Activated CD4-positive, CD25-positive, alpha-beta regulatory T cell (primary cell): ENCODE results near the gene TBPL2.
"Not testable (repeated sequence)": the region's sequence is repeated elsewhere in the genome, so short reads cannot be mapped to it uniquely, and the experiment has no call there.

ENCODE experiments used
- DNase-seq, 4 experiments: peaks; one replicate each; lab custom pipeline; 2025; lab: John Stamatoyannopoulos, UW

The TBPL2 gene

DNA sequence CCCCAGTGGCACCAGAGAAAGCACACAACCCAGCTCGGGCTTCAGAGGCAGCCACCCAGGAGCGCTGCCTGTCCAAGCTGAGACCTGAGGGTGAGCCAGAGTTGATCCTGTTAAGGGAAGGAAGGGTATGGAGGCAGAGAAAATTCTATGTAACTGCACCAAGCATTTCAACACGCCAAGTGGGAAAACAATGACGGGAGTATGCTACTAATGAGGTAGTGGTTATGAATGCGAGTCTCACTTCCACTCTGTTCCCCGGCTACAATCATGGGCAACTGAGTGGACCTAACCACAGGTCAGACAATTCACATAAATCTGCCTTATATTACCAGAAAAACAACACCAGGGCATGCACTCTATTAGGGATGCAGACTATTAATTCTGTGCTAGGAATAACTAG lies 38.7 kb downstream of the TBPL2 start:
- DNase-seq: no peak

DNA sequence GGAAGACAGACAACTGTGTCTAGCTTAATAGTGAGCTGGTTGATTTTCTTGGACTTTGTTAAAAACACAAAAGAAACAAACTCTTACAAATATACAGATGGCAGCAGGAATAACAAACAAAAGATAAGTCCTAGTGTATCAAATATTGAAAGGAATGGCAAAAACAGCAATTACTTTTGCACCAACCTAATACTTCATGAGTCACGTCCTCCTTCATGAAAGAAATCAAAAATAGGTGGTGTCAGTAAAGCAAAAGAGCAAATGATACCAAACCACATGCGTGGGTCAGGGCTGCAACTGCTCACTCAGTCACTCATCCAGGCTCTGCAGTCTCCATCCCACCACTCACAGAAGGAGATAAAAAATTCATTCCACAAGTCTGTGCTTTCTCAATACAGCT lies 40.6 kb downstream of the TBPL2 start:
- no peak for DNase-seq

DNA sequence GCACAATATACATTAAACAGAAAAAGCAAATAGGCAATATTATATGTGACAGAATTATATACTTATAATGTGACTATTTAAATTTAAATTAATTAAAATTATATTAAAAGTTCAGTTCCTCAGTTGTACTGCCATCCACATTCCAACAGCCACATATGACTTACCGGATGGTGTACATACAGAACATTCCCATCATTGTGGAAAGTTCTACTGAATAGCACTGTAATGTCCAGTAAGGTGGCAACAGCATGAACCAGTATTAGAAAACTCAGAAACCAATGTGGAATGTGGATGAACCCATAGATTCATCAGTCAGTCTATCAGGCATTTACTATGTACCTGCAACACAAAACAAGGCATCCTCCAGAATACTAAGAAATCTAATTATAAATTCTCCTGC lies 41.2 kb downstream of the TBPL2 start:
- no peak for DNase-seq

DNA sequence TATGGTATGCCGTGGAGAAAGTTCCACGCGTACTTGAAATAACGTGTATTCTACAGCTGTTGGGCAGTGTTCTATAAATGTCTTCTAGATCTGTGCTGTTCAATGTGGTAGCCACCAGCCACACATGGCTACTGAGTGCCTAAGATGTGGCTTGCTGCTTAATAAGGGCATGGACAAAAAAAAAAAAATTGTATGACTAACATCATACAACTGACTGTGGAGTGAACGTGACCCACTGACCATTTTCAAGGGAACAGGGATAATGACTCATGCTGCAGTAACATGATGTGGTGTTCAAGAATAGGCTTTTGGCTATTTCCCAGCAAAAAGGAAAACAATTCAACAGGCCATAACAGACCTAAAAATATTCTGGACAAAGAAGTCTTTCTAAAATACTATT lies 41.7 kb downstream of the TBPL2 start:
- DNase-seq: no peak

DNA sequence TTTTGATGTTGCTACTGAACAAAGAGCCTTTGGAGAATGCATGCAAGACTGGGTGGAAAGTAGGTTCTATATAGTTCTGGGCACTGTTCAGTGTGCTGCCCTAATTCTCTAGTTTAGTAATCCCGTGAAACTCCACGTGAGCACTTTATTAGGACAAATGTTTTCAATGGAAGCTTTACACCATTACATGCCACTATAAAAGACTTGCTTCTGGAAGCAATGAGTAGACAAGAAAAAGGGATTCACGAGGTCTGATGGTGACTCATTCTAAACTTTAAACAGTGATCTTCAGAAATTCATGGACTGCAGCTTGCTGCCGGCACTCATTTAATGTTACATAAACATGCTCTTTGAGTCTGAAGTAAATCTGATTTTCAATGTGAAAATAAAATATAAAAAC lies 51.1 kb downstream of the TBPL2 start:
- DNase-seq: no peak

DNA sequence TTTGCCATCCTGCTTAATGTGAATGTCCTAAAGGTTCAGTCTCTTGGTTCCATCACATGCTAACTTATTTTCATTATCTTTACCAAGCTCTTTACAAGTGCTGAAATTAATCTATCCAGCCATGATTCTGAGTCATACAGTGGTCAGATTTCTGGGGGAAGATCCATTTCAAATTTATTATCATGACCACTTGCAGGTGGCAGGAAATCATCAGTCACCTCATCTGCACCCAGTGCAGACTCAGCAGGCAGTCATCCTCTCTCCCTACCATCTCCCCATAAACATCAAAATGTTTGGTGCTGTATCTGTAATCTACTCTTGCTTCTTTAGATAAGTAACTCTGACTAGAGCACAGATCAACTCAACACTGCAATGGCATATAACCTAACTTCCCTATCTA lies 52.3 kb downstream of the TBPL2 start:
- no peak for DNase-seq

DNA sequence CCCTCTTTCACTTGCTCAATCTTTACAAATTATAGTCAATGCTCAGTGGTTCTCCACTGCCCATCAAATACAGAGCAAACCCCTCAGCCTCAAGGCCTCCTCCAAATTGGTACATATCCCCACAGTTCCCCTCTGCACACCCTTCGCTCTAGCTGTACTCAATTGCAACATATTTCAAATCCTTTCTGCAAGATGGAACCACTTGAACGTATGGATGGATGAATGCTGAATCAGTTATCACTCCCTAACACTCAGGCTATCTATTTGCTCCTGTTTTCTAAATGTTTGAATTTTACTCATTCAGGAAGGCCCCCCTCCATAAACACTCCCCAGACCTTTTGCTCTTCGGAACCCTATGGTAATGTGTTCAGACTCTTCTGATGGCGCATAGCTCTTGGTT lies 53.3 kb downstream of the TBPL2 start:
- no peak for DNase-seq

DNA sequence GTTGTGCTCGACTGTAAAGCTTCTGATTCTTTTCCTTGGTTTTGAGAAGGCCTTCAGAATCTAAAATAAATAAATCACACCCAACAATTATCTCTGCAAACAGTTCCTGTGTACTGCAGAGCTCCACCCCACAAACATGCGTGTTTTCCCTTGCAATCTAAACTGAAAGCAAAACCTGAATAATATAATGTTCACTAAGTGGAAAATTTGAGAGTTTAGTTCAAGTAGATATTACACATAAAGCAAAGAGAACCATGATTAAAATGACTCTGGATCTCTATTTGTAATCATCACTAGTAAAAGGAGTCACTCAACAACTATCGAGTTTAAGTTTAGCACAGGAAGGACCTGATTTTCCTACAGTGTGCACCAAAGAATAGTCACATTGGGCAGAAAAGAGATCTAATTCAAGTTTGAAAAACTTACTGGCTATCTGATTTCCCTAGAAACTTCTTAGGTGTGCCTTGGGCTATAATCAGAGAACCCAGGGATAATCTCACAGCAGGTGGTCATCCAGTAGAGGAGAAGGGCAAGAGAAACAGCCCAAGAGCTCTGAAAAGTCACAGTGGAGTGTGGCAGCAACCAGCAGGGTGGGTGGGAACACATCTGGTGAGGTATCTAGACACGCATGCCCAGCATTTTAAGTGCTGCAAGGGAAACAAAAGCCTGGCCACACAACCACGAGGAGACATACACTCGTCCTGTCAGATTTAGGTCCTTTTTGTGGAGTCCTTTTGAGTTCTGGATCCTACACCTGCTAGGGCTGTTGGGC lies 54.2 kb downstream of the TBPL2 start:
- DNase-seq: no peak

DNA sequence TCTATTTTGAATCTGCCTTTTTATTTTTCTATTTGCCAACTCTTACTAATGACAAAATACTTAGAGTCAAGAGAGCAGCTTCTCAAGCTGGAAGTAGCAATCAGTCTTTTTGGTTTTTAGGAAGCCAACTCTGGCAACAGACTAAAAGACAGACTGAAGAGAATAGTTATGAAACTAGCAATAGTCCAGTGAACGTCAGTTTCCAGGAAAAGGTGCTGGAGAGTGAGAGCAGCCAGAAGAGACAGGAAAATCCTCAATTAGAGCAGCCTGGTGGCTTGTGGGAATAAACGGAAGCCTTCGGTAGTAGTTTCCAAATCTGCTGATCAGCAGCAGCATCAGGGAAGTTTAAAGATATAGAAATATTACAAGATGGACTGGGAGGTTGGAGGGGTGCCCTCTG lies 55.9 kb downstream of the TBPL2 start:
- DNase-seq: no peak

DNA sequence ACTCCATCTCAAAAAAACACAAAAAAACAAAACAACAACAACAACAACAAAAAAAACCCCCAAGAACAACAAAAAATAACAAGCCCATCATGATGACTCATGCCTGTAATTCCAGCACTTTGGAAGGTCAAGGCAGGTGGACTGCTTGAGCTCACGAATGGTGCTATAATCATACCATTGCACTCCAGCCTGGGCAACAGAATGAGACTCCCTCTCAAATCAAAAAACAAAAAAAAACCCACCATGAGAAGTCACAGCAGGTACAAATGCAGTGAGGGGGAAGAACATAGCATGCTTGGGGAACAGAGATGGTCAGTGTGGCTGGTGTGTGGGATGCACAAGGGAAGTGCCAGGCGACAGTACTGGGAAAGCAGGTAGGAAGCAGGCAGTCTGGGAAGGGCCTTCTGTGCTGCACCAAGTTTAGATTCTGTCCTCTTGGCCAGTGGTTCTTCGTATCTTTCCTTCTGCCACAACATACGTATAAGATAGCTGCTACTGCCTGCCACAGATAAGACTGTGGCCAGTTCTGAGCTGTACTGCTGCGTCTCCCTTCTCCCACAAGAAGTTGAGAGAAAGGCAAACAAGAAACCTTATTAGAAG lies 56.8 kb downstream of the TBPL2 start:
- DNase-seq: no peak

DNA sequence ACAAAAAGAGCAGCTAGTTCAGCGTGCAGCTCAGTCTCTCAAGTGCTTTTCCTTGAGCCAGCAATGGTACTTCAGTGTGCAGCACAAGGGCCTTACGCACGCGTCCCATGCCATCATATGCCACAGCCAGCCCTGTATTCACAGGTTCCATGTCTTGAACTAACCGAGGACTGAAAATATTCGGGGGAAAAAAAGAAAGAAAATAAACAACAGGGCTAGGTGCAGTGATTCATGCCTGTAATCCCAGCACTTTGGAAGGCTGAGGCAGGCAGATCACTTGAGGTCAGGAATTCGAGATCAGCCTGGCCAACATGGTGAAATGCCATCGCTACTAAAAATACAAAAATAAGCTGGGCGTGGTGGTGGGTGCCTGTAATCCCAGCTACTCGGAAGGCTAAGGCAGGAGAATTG lies 57.4 kb downstream of the TBPL2 start:
- not testable (repeated sequence) for DNase-seq

DNA sequence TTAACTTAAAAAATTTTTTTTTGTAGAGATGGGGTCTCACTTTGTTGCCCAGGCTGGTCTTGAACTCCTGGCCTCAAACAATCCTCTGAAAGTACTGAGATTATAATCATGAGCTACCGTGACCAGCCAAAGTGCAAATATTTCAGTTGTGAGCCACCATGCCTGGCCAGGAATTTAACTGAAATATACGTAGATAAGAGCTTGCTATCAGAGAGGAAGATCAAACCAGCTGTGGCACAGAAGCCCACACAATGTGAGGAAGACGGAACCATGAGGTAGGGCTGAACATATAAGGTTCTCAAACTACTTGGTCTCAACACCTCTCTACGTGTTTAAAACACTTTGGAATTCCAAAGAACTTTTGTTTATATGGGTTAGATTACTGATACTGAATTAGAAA lies 57.9 kb downstream of the TBPL2 start:
- DNase-seq: no peak

DNA sequence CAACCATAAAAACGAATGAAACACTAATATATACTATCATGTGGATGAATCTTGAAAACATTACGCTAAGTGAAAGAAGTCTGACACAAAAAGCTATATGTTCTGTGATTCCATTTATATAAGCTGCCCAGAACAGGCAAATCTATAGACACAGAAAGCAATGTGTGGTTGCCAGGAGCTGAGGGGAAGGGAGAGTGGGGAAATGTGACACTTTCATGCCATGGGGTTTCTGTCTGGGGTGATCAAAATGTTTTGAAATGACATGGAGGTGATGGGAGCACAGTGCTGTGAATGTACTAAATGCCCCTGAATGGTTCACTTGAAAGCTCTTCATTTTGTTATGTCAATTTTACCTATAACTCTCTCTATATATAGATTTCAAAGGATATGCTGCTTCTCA lies 58.9 kb downstream of the TBPL2 start:
- no peak for DNase-seq

DNA sequence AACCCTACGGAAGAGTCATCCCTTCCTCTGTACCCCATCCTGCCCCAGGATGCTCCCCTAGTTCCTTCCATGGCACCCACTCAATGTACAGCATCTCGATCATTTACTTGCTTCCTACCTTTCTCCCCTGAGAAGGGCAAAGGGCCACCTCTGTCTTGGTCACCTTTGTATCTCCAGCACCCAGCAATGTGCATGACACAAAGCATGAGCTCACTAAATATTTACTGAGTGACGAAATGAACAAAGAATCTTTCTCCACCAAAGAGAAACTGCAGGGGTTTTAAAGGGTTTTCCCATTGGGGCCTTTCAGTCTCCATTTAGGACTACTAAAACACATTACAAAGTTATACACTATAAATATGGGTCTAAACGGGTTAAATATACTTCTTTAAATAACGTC lies 59.4 kb downstream of the TBPL2 start:
- DNase-seq: no peak

DNA sequence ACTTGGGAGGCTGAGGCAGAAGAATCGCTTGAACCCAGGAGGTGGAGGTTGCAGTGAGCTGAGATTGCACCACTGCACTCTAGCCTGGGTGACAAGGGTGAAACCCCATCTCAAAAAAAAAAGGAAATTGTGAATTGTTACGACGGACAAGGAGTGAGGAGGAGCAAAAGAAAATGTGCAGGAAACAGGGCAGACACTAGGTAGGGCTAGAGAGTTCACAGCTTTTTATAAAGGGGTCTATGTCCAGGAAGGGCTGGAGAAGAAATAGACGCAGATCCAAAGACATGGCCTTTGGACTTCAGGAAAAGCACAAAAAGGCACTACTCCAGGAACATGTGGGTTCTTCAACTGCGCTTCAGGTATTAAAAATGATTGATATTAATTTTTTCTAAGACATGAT lies 63.2 kb downstream of the TBPL2 start:
- DNase-seq: no peak

DNA sequence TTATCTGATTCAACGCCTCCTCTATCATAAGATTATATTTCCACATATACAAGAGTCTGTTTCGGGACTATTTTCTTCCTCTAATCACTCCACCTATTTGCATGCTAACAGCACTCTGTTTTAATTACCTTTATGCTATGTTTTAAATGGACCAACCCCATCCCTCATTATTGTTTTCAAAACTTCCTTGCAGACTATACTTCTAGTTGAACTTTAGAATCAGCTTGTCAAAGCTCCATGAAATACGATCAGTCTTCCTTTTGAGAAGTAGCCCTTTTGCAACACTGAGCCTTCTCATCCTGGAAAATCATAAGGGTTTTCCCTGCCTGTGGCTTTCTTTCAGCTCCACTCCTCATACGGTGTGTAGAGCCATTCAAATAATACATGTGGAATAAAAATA lies 65.6 kb downstream of the TBPL2 start:
- DNase-seq: no peak

DNA sequence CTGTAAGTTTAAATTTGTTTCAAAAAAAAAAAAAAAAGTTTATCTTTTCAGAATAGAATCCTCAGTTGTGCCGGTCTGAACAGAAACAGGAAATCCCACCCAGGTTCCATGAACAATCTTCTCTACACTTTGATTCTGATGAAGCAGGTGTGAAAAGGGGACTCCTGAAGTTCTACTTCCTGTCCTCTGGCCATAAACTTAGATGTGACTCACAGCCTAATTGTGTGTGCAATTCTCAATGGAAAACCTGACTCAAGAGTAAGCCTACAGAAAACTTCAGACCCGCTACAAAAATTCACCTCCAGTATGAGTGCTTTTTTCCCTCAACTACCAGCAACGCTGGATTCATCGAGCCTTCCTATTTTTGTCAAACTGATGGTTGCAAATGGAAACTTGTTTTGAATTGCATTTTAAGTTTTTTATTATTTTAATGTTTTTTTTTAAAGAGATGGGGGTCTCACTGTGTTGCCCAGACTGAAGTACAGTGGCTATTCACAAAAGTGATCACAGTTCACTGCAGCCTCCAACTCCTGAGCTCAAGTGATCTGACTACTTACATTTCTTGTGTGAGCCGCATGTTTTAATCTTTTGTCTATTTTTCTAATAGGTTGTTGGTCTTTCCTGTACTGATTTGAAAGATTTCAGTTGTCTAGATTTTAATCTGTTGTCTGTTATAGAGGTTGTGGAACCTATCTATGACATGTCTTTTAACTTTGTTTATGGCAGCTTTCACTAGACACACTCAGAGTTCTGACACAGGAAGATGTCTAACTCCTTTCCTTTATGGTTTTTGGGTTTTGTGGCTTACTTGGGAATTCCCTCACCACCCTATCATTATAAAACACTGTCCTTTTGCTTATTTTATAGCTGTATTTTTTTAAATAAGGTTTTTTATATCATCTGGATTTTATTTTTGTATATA lies 66.4 kb downstream of the TBPL2 start:
- no peak for DNase-seq

DNA sequence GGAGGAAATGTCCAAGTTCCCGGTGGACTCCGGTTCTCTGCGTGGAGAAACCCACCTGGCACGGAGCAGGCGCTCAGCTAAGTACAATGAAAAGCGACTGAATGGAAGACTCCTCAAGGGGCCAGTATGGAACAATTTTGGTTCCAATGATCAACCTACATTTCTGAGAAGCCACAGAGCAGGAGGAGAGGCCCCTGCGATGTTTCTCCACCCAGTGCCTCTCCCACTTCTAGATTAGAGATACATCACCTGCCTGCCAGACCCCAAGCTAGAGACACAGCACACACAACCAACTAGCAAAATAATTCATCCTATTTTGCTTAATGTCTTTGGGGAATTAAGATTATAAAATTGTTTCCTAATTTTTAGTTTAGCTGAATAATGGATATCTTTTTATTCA lies 67.6 kb downstream of the TBPL2 start:
- no peak for DNase-seq

DNA sequence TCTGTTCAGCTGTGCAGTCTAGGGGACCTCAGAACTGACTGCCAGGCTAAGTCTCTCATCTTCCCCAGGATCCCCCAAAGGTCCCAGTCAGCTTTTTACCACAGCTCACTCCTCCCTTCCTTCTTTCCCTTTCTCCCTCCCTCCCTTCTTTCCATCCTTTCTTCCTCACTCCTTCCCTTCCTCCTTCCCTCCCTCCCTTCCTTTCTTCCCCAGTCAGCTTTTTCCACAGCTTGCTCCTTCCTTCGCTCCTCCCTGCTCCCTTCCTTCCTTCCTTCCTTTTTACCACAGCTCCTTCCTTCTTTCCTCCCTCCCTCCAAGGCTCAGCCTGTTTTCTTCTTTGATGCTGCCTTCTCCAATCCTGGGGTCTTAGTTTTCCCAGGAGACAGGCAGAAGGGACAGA lies 68.0 kb downstream of the TBPL2 start:
- DNase-seq: no peak

DNA sequence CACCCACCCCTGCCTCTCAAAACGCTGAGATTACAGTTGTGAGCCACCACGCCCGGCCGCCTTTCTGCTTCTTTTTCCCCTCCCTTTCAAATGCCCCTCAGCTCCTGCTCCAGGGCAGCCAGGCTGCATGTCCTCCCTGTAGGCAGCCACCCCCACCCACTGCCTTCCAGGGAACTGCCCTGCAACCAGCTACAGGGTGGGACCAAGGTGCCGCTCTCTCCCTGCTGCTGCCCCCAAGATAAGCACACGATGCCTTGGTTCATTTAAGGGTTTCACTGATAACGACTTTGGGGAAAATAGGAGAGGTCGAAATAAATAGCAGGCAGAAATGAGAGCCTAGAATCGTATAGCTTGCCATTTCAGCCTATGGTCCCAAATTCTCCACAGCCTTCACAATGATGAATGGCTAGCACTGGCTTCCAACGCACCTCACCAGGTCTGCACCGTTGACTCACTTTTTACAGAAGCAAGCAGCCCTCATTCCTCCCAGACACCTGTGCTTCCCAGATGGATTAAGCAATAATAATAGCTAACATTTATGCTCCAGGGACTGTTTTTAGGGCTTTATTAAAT lies 69.4 kb downstream of the TBPL2 start:
- DNase-seq: no peak

DNA sequence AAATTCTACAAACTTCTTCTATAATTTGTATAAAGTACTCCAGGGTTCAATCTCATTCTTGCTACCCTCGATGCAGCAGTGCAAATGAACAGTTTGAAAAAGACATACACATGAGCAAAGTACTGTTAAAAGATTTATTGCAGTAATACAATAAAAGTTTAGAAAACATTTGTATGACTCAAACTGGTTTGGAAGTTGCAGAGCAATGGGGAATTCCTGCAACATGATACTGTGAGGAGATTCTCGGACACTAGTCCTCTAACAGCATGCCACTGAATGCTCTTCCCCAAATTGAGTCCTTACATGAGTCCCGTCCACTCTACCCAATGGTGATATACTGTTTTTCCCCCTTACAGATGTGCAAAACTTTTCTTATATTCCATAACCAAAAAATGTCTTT lies 74.1 kb downstream of the TBPL2 start:
- DNase-seq: no peak
